Hepatocyte (in vitro differentiated cells): ENCODE results near the gene MAP7. TPM values are rescaled to one million over a fixed set of nuclear protein-coding genes. Genes with fewer than 3 reads are reported as not detected.
"Not testable (repeated sequence)": the region's sequence is repeated elsewhere in the genome, so short reads cannot be mapped to it uniquely, and the experiment has no call there.

Source experiments
- DNase-seq: peaks from one replicate; pipeline ENCODE4 v3.0.0-alpha.2; 2016; ENCODE audit warnings: low spot score
- H2AFZ ChIP-seq: fragments of 200-600 bp; sonication (generic); 2 replicates; pipeline ENCODE4 v1.6.0; 2016; ENCODE audit warnings: antibody characterized with exemption, mild to moderate bottlenecking
- H3K27ac ChIP-seq: fragments of 200-600 bp; sonication (generic); 2 replicates; pipeline ENCODE4 v1.5.1; 2016; ENCODE audit warnings: mild to moderate bottlenecking
- H3K27me3 ChIP-seq: fragments of 200-600 bp; sonication (generic); 2 replicates; pipeline ENCODE4 v1.6.1; 2016
- H3K36me3 ChIP-seq: fragments of 200-600 bp; sonication (generic); replicated peaks from 2 replicates; pipeline ENCODE4 v1.5.1; 2016; ENCODE audit warnings: low read depth; ENCODE audit not compliant: insufficient read depth
- H3K4me1 ChIP-seq: fragments of 200-600 bp; sonication (generic); 2 replicates; pipeline ENCODE4 v1.5.1; 2016; ENCODE audit warnings: mild to moderate bottlenecking, moderate library complexity; ENCODE audit not compliant: insufficient read depth
- H3K4me2 ChIP-seq: fragments of 200-600 bp; sonication (generic); 2 replicates; pipeline ENCODE4 v1.6.0; 2016
- H3K4me3 ChIP-seq: fragments of 200-600 bp; sonication (generic); 2 replicates; pipeline ENCODE4 v1.5.1; 2016; ENCODE audit warnings: mild to moderate bottlenecking
- H3K79me2 ChIP-seq: fragments of 200-600 bp; sonication (generic); 2 replicates; pipeline ENCODE4 v1.6.0; 2017; ENCODE audit warnings: mild to moderate bottlenecking
- H3K9me2 ChIP-seq: fragments of 200-600 bp; sonication (generic); replicated peaks from 2 replicates; pipeline ENCODE4 v1.6.0; 2017; ENCODE audit warnings: mild to moderate bottlenecking; ENCODE audit not compliant: insufficient read depth
- H3K9me3 ChIP-seq: fragments of 200-600 bp; sonication (generic); 2 replicates; pipeline ENCODE4 v1.5.1; 2016; ENCODE audit warnings: low read depth, mild to moderate bottlenecking
- H4K20me1 ChIP-seq: fragments of 200-600 bp; sonication (generic); 2 replicates; pipeline ENCODE4 v1.6.0; 2016; ENCODE audit warnings: mild to moderate bottlenecking; ENCODE audit not compliant: insufficient read depth, poor library complexity, severe bottlenecking
- EZH2 ChIP-seq: fragments of 200-600 bp; sonication (generic); IDR thresholded peaks from 2 replicates; pipeline ENCODE4 v1.6.1; 2016; ENCODE audit warnings: antibody characterized with exemption, mild to moderate bottlenecking, borderline replicate concordance
- EZH2phosphoT487 ChIP-seq: fragments of 200-600 bp; sonication (generic); IDR thresholded peaks from one replicate; pipeline ENCODE4 v1.6.1; 2018; ENCODE audit warnings: antibody characterized with exemption, mild to moderate bottlenecking, low read depth, moderate library complexity; ENCODE audit not compliant: unreplicated experiment, severe bottlenecking
- WGBS: methylation state at CpG from one replicate; pipeline ENCODE4 v1.1.6; 2016; ENCODE audit warnings: low lambda C conversion rate; ENCODE audit errors: missing lambda C conversion rate; 5-methylcytosine and 5-hydroxymethylcytosine counted together
- polyA plus RNA-seq: library from polyadenylated mRNA; unstranded; fragments of >200 nt; fragmentation: Nextera tagmentation; extraction: Ambion mirVana; gene quantifications from 2 replicates; pipeline ENCODE4 v1.2.1, GENCODE V29; 2016
- total RNA-seq: library from RNA; depleted of rRNA; stranded (reverse); fragments of >200 nt; gene quantifications from 2 replicates; pipeline ENCODE4 v1.2.3, GENCODE V29; 2014
- TF ChIP-seq, protein P1 (sequence below): fragments of 200-600 bp; sonication (generic); IDR thresholded peaks from 2 replicates; pipeline ENCODE4 v1.5.1; 2016; ENCODE audit warnings: antibody characterized with exemption, mild to moderate bottlenecking; ENCODE audit not compliant: poor library complexity

MAP7 gene
- total and polyA plus RNA-seq, 2 experiments from 2014 or later = 13.4 to 22.9 TPM

GRCh38 chr6:136382676-136383252 lies 167.5 kb downstream of the MAP7 start:
- Histone ChIP-seq H3K9me3 (no peaks in the 10 kb centered on the region), H3K27me3 (no peaks in the 10 kb centered on the region), H3K9me2 (no peaks in the 10 kb centered on the region), H3K27ac (no peak overlapping the region), H3K36me3 (no peaks in the 10 kb centered on the region), H4K20me1 (no peaks in the 10 kb centered on the region), H3K4me1 (no peaks in the 10 kb centered on the region), H2AFZ (no peak overlapping the region), H3K4me3 (no peak overlapping the region), H3K79me2 (no peaks in the 10 kb centered on the region), H3K4me2 (no peak overlapping the region)
- TF ChIP-seq EZH2 = no peak
- TF ChIP-seq, protein P1, sequence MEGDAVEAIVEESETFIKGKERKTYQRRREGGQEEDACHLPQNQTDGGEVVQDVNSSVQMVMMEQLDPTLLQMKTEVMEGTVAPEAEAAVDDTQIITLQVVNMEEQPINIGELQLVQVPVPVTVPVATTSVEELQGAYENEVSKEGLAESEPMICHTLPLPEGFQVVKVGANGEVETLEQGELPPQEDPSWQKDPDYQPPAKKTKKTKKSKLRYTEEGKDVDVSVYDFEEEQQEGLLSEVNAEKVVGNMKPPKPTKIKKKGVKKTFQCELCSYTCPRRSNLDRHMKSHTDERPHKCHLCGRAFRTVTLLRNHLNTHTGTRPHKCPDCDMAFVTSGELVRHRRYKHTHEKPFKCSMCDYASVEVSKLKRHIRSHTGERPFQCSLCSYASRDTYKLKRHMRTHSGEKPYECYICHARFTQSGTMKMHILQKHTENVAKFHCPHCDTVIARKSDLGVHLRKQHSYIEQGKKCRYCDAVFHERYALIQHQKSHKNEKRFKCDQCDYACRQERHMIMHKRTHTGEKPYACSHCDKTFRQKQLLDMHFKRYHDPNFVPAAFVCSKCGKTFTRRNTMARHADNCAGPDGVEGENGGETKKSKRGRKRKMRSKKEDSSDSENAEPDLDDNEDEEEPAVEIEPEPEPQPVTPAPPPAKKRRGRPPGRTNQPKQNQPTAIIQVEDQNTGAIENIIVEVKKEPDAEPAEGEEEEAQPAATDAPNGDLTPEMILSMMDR = no peak
- no peak for TF ChIP-seq EZH2phosphoT487
- DNase-seq = no peak

DNA sequence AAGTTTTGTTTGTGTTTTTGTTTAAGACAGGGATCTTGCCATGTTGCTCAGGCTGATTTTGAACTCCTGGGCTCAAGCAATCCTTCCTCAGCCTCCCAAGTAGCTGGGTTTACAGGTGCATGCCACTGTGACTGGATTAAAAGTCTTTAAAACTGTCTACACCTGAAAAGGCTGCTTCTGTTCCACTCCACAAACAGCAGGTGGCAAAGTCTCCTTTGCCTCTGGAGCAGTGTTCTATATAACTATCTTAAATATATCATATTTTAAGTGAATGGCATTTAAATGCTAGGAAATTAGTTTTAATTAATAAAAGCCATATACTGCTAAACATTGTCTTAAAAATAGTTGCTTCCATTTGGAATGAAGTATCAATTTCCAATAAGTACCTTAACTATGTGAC lies 171.3 kb downstream of the MAP7 start:
- H3K9me2 ChIP-seq = no peaks in the 10 kb centered on the region
- no peaks in the 10 kb centered on the region for H3K4me1 ChIP-seq
- H2AFZ ChIP-seq = no peak overlapping the region
- DNase-seq = no peak
- H3K36me3 ChIP-seq = no peaks in the 10 kb centered on the region
- TF ChIP-seq, protein P1 = peak; percentile 27
- TF ChIP-seq EZH2phosphoT487 = no peak
- no peak for TF ChIP-seq EZH2
- H3K4me3 ChIP-seq = no peak overlapping the region
- H3K27me3 ChIP-seq = no peaks in the 10 kb centered on the region
- no peak overlapping the region for H3K27ac ChIP-seq
- H3K9me3 ChIP-seq = no peaks in the 10 kb centered on the region
- no peak overlapping the region for H3K4me2 ChIP-seq
- no peaks in the 10 kb centered on the region for H3K79me2 ChIP-seq
- no peaks in the 10 kb centered on the region for H4K20me1 ChIP-seq

DNA sequence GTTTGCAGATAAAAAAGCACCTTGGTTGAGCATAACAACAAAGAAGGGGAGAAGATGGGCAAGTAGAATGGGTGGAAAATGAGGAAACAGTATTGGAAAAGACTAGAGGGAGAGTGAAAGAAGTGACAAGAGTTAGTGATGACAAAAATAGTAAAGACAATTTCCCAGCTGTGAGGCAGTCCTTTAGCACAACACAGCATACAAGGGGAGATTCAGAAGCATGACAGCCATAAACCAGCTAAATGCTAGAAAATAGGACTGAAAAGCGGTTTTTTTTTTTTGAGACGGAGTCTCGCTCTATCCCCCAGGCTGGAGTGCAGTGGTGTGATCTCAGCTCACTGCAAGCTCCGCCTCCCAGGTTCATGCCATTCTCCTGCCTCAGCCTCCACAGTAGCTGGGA lies 174.4 kb downstream of the MAP7 start:
- WGBS = 94% methylated on average over 4 of the region's 4 CpGs
- not testable (repeated sequence) for H4K20me1 ChIP-seq

DNA sequence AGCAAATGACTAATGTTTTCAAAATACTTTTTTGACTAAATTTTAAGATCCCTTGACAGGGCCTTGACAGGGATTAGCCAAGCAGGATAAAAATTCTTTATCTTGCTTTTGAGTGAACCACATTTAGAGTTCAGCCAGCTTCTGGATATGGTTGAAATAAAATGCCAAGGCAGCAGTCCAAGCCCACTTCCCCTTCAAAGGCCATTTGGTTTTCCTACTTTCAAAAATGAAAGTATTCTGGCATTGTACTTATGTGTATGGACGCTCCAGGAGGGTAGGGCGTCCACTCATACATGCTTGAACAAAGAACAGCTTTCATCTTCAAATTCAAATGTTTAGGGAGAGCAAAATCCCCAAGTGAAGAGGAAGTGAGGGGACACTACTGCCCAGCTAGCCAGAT lies 178.3 kb downstream of the MAP7 start:
- no peaks in the 10 kb centered on the region for H3K9me2 ChIP-seq
- WGBS = 92% methylated on average over 2 of the region's 2 CpGs
- no peaks in the 10 kb centered on the region for H3K9me3 ChIP-seq
- no peak overlapping the region for H3K4me3 ChIP-seq
- no peak overlapping the region for H2AFZ ChIP-seq
- H4K20me1 ChIP-seq = no peaks in the 10 kb centered on the region
- no peak overlapping the region for H3K27ac ChIP-seq
- no peaks in the 10 kb centered on the region for H3K4me1 ChIP-seq
- H3K79me2 ChIP-seq = no peaks in the 10 kb centered on the region
- H3K4me2 ChIP-seq = no peak overlapping the region
- no peaks in the 10 kb centered on the region for H3K27me3 ChIP-seq
- no peaks in the 10 kb centered on the region for H3K36me3 ChIP-seq
- no peak for DNase-seq
- TF ChIP-seq, protein P1 = no peak
- no peak for TF ChIP-seq EZH2
- TF ChIP-seq EZH2phosphoT487 = no peak

More for the DNA sequence above, 174.4 kb downstream of the MAP7 start:
- H3K36me3 ChIP-seq, DNase-seq, H2AFZ ChIP-seq, H3K4me1 ChIP-seq, H3K79me2 ChIP-seq, H3K4me3 ChIP-seq, H3K4me2 ChIP-seq, H3K9me3 ChIP-seq, H3K27ac ChIP-seq, H3K9me2 ChIP-seq, H3K27me3 ChIP-seq: not testable (repeated sequence)
